Calu3 (cell line): ENCODE measurements around the gene BCKDHB. TPM values are rescaled to one million over a fixed set of nuclear protein-coding genes. Genes with fewer than 3 reads are reported as not detected.

ENCODE experiments used
- BruUV-seq: library from RNA; stranded (reverse); fragments of 400-500 nt; replicated peaks from 2 replicates; lab custom pipeline; 2021; lab: Mats Ljungman, UMichigan
- CTCF ChIA-PET: fragments of 300-600 bp; sonication (Branson Sonifier 250); formaldehyde crosslinking; loops from one replicate; lab custom pipeline; 2022; ENCODE audit warnings: antibody characterized with exemption; lab: Charles Lee
- DNase-seq: peaks from one replicate; pipeline ENCODE4 v3.0.0; 2022
- H3K27ac Mint-ChIP-seq: one replicate; pipeline ENCODE4 v1.8.0; 2022; ENCODE audit warnings: mixed read lengths; ENCODE audit not compliant: unreplicated experiment
- H3K27me3 Mint-ChIP-seq: one replicate; pipeline ENCODE4 v1.8.0; 2022; ENCODE audit warnings: mixed read lengths; ENCODE audit not compliant: unreplicated experiment
- H3K36me3 Mint-ChIP-seq: one replicate; pipeline ENCODE4 v1.8.0; 2022; ENCODE audit warnings: mild to moderate bottlenecking, moderate library complexity, mixed read lengths; ENCODE audit not compliant: insufficient read depth, unreplicated experiment
- H3K4me1 Mint-ChIP-seq: one replicate; pipeline ENCODE4 v1.8.0; 2022; ENCODE audit warnings: mild to moderate bottlenecking, low read depth, mixed read lengths; ENCODE audit not compliant: unreplicated experiment
- H3K4me3 Mint-ChIP-seq: one replicate; pipeline ENCODE4 v1.8.0; 2022; ENCODE audit warnings: mild to moderate bottlenecking, low read depth, moderate library complexity, mixed read lengths; ENCODE audit not compliant: unreplicated experiment
- H3K9me3 Mint-ChIP-seq: one replicate; pipeline ENCODE4 v1.8.0; 2022; ENCODE audit warnings: low read depth, mixed read lengths; ENCODE audit not compliant: unreplicated experiment
- intact Hi-C: fragments of 100-400 bp; cut with micrococcal nuclease; formaldehyde crosslinking; loops from one replicate; pipeline ENCODE4 v1.10.0; 2022; ENCODE audit not compliant: unreplicated experiment
- total RNA-seq: library from RNA; stranded (reverse); gene quantifications from 2 replicates; pipeline ENCODE4 v1.2.3, GENCODE V29; 2022
- TF ChIP-seq, protein P1 (sequence below): fragments of 200-600 bp; IDR thresholded peaks from one replicate; pipeline ENCODE4 v1.8.0; 2022; ENCODE audit warnings: antibody characterized with exemption; ENCODE audit not compliant: unreplicated experiment

Gene BCKDHB
- total RNA-seq, 1 experiment from 2014 or later: 24.9 TPM

DNA sequence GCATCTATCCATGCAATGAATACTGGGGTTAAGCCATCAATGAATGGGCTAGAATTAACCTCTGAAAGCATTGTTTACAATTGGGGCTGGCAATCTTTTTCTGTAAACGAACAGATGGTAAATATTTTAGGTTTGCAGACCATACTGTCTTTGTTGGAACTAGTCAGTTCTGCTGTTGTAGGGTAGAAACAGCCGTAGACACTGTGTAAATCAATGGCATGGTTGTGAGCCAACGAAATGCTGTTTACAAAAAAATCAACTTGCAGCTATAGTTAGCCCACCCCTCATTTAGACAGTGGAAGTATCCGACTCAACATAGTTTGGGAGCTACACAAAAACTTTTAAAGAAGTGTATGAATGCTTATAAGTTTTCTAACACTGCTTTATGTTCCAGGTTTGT lies 91.5 kb downstream of the BCKDHB start:
- H3K4me1 Mint-ChIP-seq: no peaks in the 10 kb centered on the region
- H3K27ac Mint-ChIP-seq: no peak overlapping the region
- CTCF ChIA-PET: interaction anchor here (1.6 kb wide), 1 partner anchor 16 kb away, joined by 4 read pairs; no protein-coding TSS in a partner anchor
- H3K9me3 Mint-ChIP-seq: no peaks in the 10 kb centered on the region
- H3K4me3 Mint-ChIP-seq: no peak overlapping the region
- H3K27me3 Mint-ChIP-seq: no peaks in the 10 kb centered on the region
- no TSS peak for BruUV-seq
- no peaks in the 10 kb centered on the region for H3K36me3 Mint-ChIP-seq
- intact Hi-C loops: no loop called here
- TF ChIP-seq, protein P1, sequence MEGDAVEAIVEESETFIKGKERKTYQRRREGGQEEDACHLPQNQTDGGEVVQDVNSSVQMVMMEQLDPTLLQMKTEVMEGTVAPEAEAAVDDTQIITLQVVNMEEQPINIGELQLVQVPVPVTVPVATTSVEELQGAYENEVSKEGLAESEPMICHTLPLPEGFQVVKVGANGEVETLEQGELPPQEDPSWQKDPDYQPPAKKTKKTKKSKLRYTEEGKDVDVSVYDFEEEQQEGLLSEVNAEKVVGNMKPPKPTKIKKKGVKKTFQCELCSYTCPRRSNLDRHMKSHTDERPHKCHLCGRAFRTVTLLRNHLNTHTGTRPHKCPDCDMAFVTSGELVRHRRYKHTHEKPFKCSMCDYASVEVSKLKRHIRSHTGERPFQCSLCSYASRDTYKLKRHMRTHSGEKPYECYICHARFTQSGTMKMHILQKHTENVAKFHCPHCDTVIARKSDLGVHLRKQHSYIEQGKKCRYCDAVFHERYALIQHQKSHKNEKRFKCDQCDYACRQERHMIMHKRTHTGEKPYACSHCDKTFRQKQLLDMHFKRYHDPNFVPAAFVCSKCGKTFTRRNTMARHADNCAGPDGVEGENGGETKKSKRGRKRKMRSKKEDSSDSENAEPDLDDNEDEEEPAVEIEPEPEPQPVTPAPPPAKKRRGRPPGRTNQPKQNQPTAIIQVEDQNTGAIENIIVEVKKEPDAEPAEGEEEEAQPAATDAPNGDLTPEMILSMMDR: no peak
- DNase-seq: no peak

DNA sequence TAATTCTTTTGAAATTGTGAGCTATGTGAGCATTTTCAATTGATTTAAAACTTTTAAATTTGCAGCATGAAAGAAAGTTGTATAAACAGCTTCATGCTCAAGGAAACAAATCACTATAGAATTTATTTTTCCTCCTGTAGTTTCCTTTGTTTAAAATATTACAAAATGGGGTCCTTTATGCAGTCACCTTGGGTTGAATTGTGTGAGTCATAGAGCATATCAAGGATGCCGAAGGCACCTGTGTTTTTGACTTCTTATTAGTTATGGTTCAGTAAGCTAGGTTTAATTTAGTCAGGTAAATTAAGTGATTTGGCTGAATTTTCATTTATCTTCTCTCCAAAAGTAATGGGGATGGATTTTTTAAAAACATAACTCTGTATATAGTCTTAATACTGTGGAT lies 96.8 kb downstream of the BCKDHB start:
- Mint-ChIP-seq H3K36me3 (peaks cover 4% of the 10 kb centered on the region), H3K9me3 (no peaks in the 10 kb centered on the region), H3K4me1 (no peaks in the 10 kb centered on the region), H3K27ac (no peak overlapping the region), H3K27me3 (no peaks in the 10 kb centered on the region), H3K4me3 (no peak overlapping the region)
- intact Hi-C loops: no loop called here
- TF ChIP-seq, protein P1: no peak
- DNase-seq: no peak
- CTCF ChIA-PET: no interaction called here
- BruUV-seq: no TSS peak

DNA sequence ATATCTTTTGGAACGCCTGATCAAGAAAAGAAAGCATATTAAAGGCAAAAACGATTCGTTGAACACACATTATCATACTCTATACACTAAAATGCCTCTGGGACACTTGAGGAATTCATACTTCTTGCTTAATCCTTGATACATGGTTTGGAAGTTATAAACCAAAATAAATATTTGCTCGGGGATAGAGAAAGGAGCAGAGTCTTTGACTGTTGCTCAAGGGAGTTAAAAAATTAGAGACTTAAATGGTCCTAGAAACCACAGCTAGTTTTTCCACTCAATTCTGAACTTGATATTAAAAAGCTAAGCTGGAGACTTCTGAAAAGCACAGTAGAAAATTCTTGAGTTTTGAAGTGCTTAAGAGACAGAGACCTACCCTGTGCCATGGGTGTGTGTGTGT lies 98.9 kb downstream of the BCKDHB start:
- intact Hi-C loops: no loop called here
- peaks cover 4% of the 10 kb centered on the region for H3K36me3 Mint-ChIP-seq
- TF ChIP-seq, protein P1: no peak
- DNase-seq: no peak
- no peaks in the 10 kb centered on the region for H3K9me3 Mint-ChIP-seq
- no peak overlapping the region for H3K27ac Mint-ChIP-seq
- CTCF ChIA-PET: interaction anchor here (1.3 kb wide), 1 partner anchor 24 kb away, joined by 3 read pairs; no protein-coding TSS in a partner anchor
- H3K27me3 Mint-ChIP-seq: no peaks in the 10 kb centered on the region
- no peak overlapping the region for H3K4me3 Mint-ChIP-seq
- no TSS peak for BruUV-seq
- H3K4me1 Mint-ChIP-seq: no peaks in the 10 kb centered on the region

DNA sequence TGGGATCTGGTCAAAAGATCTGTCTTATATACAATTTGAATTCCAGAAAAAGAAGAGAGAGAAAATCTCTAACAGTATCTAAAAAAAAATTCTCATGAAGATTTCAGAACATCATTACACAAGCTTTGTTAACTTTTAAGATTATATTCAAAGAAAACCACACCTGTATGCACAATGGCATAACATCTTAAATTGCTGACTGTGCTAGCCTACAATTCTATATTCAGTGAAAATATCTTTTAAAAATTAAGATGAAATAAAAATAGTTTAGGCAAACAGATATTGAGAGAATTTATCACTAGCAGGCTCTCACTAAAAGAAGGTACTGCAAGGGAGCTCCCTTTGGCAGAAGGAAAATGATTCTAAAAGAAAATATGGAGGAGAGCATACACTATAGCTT lies 100.3 kb downstream of the BCKDHB start:
- TF ChIP-seq, protein P1: no peak
- H3K27me3 Mint-ChIP-seq: no peaks in the 10 kb centered on the region
- DNase-seq: no peak
- H3K27ac Mint-ChIP-seq: no peak overlapping the region
- intact Hi-C loops: no loop called here
- no peaks in the 10 kb centered on the region for H3K9me3 Mint-ChIP-seq
- no TSS peak for BruUV-seq
- peaks cover 4% of the 10 kb centered on the region for H3K36me3 Mint-ChIP-seq
- H3K4me3 Mint-ChIP-seq: no peak overlapping the region
- CTCF ChIA-PET: no interaction called here
- peaks cover 7% of the 10 kb centered on the region for H3K4me1 Mint-ChIP-seq
